SH-SY5Y (cell line): Measurements from ENCODE around the gene MACROD2.

Experiments used
- GATA2 ChIP-seq: IDR thresholded peaks from 2 replicates; pipeline ENCODE4 v1.6.1; 2011; ENCODE audit warnings: mild to moderate bottlenecking, low read depth, low read length
- GATA3 ChIP-seq: IDR thresholded peaks from 2 replicates; pipeline ENCODE4 v1.6.1; 2011; ENCODE audit warnings: low read depth, mild to moderate bottlenecking, low read length, moderate library complexity

The MACROD2 gene

GRCh38 chr20:15065794-15066193 is 1070.5 kb downstream of the MACROD2 start:
- TF ChIP-seq GATA3 (no peak), GATA2 (no peak)

GRCh38 chr20:15068486-15068885 is 1073.2 kb downstream of the MACROD2 start:
- TF ChIP-seq GATA3 = no peak
- TF ChIP-seq GATA2 = no peak

GRCh38 chr20:15069355-15069754 is 1074.0 kb downstream of the MACROD2 start:
- TF ChIP-seq GATA3 (no peak), GATA2 (no peak)

- TF ChIP-seq GATA2 = no peak
- no peak for TF ChIP-seq GATA3
Measured at GRCh38 chr20:15071085-15071808, 1075.9 kb downstream of the MACROD2 start.

- TF ChIP-seq GATA3 = no peak
- TF ChIP-seq GATA2 = no peak
Measured at GRCh38 chr20:15072316-15072715, 1077.0 kb downstream of the MACROD2 start.

- no peak for TF ChIP-seq GATA3
- no peak for TF ChIP-seq GATA2
Measured at GRCh38 chr20:15075586-15075985, 1080.3 kb downstream of the MACROD2 start.

- TF ChIP-seq GATA2 (no peak), GATA3 (no peak)
Measured at GRCh38 chr20:15076785-15077184, 1081.5 kb downstream of the MACROD2 start.

GRCh38 chr20:15077733-15078250 is 1082.5 kb downstream of the MACROD2 start:
- TF ChIP-seq GATA3 (no peak), GATA2 (no peak)

GRCh38 chr20:15079594-15080340 is 1084.5 kb downstream of the MACROD2 start:
- TF ChIP-seq GATA2 (no peak), GATA3 (no peak)

- TF ChIP-seq GATA2 = no peak
- TF ChIP-seq GATA3 = no peak
Measured at GRCh38 chr20:15081261-15081660, 1085.9 kb downstream of the MACROD2 start.

GRCh38 chr20:15091421-15092037 is 1096.2 kb downstream of the MACROD2 start:
- TF ChIP-seq GATA2 (no peak), GATA3 (no peak)

GRCh38 chr20:15098351-15098750 is 1103.0 kb downstream of the MACROD2 start:
- TF ChIP-seq GATA2 (no peak), GATA3 (no peak)

GRCh38 chr20:15099130-15099529 is 1103.8 kb downstream of the MACROD2 start:
- no peak for TF ChIP-seq GATA3

GRCh38 chr20:15100506-15101160 is 1105.3 kb downstream of the MACROD2 start:
- TF ChIP-seq GATA3 (no peak), GATA2 (no peak)
